Natural killer cell (primary cell): ENCODE measurements around the gene RPL39L. TPM values are rescaled to one million over a fixed set of nuclear protein-coding genes. Genes with fewer than 3 reads are reported as not detected.

Source experiments
- ATAC-seq, 3 donors: fragments of 150-1000 bp in 2 of 3; fragments of 200-7000 bp in 1 of 3; cut with Tn5 transposase; 1 replicate in 1 of 3; 2 replicates in 2 of 3; pipeline ENCODE4 v1.10.0; 2021; ENCODE audit warnings: mild to moderate bottlenecking in 2 of 3, moderate library complexity in 2 of 3
- DNase-seq, 2 donors: peaks; one replicate each; pipeline versions ENCODE4 v3.0.0 to v3.0.0-alpha.2; 2013 to 2021; ENCODE audit warnings: mixed read lengths in 1 of 2
- H3K27ac ChIP-seq: one replicate; pipeline ENCODE4 v1.5.1; 2013; ENCODE audit warnings: mild to moderate bottlenecking, low read length
- H3K27me3 ChIP-seq: one replicate; pipeline ENCODE4 v1.6.1; 2013; ENCODE audit warnings: low read length; ENCODE audit not compliant: control insufficient read depth, insufficient read depth
- H3K36me3 ChIP-seq: one replicate; pipeline ENCODE4 v1.6.1; 2013; ENCODE audit warnings: low read length; ENCODE audit not compliant: control insufficient read depth, insufficient read depth
- H3K4me1 ChIP-seq: one replicate; pipeline ENCODE4 v1.6.1; 2013; ENCODE audit warnings: low read length; ENCODE audit not compliant: control insufficient read depth, insufficient read depth
- H3K4me3 ChIP-seq: one replicate; pipeline ENCODE4 v1.5.1; 2013; ENCODE audit warnings: low read length
- H3K9me3 ChIP-seq: one replicate; pipeline ENCODE4 v1.6.1; 2013; ENCODE audit warnings: low read length; ENCODE audit not compliant: control insufficient read depth, insufficient read depth
- H3K27ac Mint-ChIP-seq, 2 donors: one replicate each; pipeline ENCODE4 v1.8.0; 2022; ENCODE audit warnings: mild to moderate bottlenecking in 2 of 2, mixed read lengths in 2 of 2, moderate library complexity in 1 of 2
- H3K27me3 Mint-ChIP-seq, 2 donors: one replicate each; pipeline ENCODE4 v1.8.0; 2022; ENCODE audit warnings: low read depth in 2 of 2, mixed read lengths in 2 of 2
- H3K36me3 Mint-ChIP-seq: one replicate; pipeline ENCODE4 v1.8.0; 2022; ENCODE audit warnings: mixed read lengths
- H3K4me1 Mint-ChIP-seq, 2 donors: one replicate each; pipeline ENCODE4 v1.8.0; 2022; ENCODE audit warnings: mixed read lengths in 2 of 2
- H3K4me3 Mint-ChIP-seq: one replicate; pipeline ENCODE4 v1.8.0; 2022; ENCODE audit warnings: mild to moderate bottlenecking, moderate library complexity, mixed read lengths
- H3K9me3 Mint-ChIP-seq, 2 donors: one replicate each; pipeline ENCODE4 v1.8.0; 2022; ENCODE audit warnings: mixed read lengths in 2 of 2
- WGBS: methylation state at CpG from one replicate; pipeline ENCODE4 v1.1.7; 2013; ENCODE audit warnings: missing lambda C conversion rate; ENCODE audit not compliant: insufficient coverage; 5-methylcytosine and 5-hydroxymethylcytosine counted together
- intact Hi-C: fragments of 100-400 bp; cut with micrococcal nuclease; formaldehyde crosslinking; loops from one replicate; pipeline ENCODE4 v1.14.2; 2022
- total RNA-seq, 4 donors: library from RNA; stranded (reverse); fragments of 120-200 nt in 1 of 4; gene quantifications; one replicate each; pipeline versions ENCODE4 v1.2.3 to v1.2.4, GENCODE V29; 2013 to 2022
- TF ChIP-seq, protein P1 (sequence below): fragments of 200-600 bp; IDR thresholded peaks from one replicate; pipeline ENCODE4 v1.8.0; 2022; ENCODE audit warnings: antibody characterized with exemption

Gene RPL39L
- total RNA-seq, 3 donors from 2014 or later (not counting 1 experiment from before 2014, with no cell fraction given), result 3.1 to 6.6 (median 4.3) TPM

DNA sequence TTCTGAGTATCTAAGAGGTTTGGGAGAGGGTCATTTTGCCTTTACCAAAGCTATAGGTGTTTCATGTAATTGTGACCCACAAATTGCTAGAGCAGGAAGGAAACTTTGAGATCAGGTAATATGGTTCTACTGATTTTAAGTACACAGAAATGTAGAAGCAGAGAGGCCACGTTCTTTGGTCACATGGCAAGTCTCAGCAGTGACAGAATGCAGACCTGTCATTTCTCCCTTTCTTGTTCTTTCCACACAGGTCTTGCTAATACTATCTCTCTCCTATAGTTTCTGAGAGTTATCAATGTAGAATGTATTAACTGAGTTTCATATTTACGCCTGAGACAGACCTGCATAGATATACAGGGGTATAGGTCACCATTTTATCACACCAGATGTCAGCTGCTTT lies 47.1 kb upstream of the RPL39L start:
- H3K4me3 Mint-ChIP-seq, result no peak overlapping the region
- no peak for ATAC-seq

DNA sequence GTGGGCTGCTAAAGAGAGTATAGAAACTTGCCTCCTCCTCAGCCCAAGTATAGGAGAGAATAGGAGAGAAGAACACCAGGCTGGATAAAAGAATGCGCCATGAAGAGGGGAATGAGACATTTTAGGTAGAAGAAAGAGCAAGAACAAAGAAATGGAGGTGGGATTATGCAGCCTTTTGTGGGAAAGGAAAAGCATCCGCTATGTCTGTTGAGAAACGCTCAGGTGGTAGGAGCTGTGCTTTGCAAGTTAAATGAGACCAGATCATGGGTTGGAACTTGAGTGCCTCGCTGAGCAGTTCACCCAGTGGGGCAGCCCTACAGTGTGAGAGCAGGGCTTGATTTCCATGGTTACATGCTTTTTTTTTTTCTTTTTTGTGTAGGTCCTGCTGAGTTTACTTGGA lies 46.5 kb upstream of the RPL39L start:
- no peak overlapping the region for H3K27ac ChIP-seq
- H3K4me1 ChIP-seq, result no peaks in the 10 kb centered on the region
- WGBS, result 95% methylated on average over 4 of the region's 4 CpGs
- TF ChIP-seq, protein P1, sequence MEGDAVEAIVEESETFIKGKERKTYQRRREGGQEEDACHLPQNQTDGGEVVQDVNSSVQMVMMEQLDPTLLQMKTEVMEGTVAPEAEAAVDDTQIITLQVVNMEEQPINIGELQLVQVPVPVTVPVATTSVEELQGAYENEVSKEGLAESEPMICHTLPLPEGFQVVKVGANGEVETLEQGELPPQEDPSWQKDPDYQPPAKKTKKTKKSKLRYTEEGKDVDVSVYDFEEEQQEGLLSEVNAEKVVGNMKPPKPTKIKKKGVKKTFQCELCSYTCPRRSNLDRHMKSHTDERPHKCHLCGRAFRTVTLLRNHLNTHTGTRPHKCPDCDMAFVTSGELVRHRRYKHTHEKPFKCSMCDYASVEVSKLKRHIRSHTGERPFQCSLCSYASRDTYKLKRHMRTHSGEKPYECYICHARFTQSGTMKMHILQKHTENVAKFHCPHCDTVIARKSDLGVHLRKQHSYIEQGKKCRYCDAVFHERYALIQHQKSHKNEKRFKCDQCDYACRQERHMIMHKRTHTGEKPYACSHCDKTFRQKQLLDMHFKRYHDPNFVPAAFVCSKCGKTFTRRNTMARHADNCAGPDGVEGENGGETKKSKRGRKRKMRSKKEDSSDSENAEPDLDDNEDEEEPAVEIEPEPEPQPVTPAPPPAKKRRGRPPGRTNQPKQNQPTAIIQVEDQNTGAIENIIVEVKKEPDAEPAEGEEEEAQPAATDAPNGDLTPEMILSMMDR, result no peak
- Mint-ChIP-seq H3K27me3 (peaks cover 22 to 61% of the 10 kb centered on the region in 2 donors), H3K4me1 (peaks cover 3 to 5% of the 10 kb centered on the region in 2 donors), H3K4me3 (no peak overlapping the region), H3K9me3 (no peaks in the 10 kb centered on the region), H3K27ac (no peak overlapping the region), H3K36me3 (no peaks in the 10 kb centered on the region)
- no peak overlapping the region for H3K4me3 ChIP-seq
- intact Hi-C loops, result no loop called here
- H3K36me3 ChIP-seq, result no peaks in the 10 kb centered on the region
- H3K9me3 ChIP-seq, result no peaks in the 10 kb centered on the region
- peaks cover 7% of the 10 kb centered on the region for H3K27me3 ChIP-seq
- ATAC-seq, result no peak
- DNase-seq, result no peak

More for the DNA sequence above, 47.1 kb upstream of the RPL39L start:
- Histone ChIP-seq H3K4me3 (no peak overlapping the region), H3K27me3 (peaks cover 8% of the 10 kb centered on the region), H3K4me1 (no peaks in the 10 kb centered on the region), H3K36me3 (no peaks in the 10 kb centered on the region), H3K27ac (no peak overlapping the region), H3K9me3 (no peaks in the 10 kb centered on the region)
- WGBS, result 70% methylated on average over 2 of the region's 2 CpGs
- Mint-ChIP-seq H3K4me1 (peaks cover 3 to 5% of the 10 kb centered on the region in 2 donors), H3K36me3 (no peaks in the 10 kb centered on the region), H3K9me3 (no peaks in the 10 kb centered on the region), H3K27me3 (peaks cover 27 to 62% of the 10 kb centered on the region in 2 donors), H3K27ac (no peak overlapping the region)
- TF ChIP-seq, protein P1, result no peak
- intact Hi-C loops, result no loop called here
- DNase-seq, result no peak

DNA sequence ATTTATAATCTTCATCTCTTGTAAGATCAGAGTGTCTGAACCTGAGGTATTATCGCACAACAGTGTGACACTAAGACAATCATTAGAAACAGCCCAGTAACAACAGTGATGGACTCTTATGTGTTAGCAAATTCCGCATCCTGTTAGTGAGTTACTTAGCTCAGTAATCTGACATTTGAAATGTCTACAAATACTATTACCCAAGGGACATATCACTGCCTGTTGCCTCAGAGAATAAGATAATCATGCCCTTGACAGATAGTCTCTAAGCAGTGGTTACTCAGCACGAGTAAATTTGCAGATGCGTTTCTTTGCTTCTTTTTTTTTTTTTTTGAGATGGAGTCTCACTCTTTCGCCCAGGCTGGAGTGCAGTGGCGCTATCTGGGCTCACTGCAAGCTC lies 44.6 kb upstream of the RPL39L start:
- TF ChIP-seq, protein P1, result no peak
- Mint-ChIP-seq H3K27ac (no peak overlapping the region), H3K9me3 (no peaks in the 10 kb centered on the region), H3K36me3 (no peaks in the 10 kb centered on the region), H3K4me1 (peaks cover 1 to 3% of the 10 kb centered on the region in 2 donors), H3K4me3 (no peak overlapping the region), H3K27me3 (peaks cover 29 to 53% of the 10 kb centered on the region in 2 donors)
- peak in 1 of 3 donors; percentile 52 for ATAC-seq
- WGBS, result 95% methylated on average over 6 of the region's 6 CpGs
- intact Hi-C loops, result no loop called here
- Histone ChIP-seq H3K36me3 (no peaks in the 10 kb centered on the region), H3K27me3 (peaks cover 2% of the 10 kb centered on the region), H3K9me3 (no peaks in the 10 kb centered on the region), H3K4me3 (no peak overlapping the region), H3K27ac (no peak overlapping the region), H3K4me1 (no peaks in the 10 kb centered on the region)
- no peak for DNase-seq

DNA sequence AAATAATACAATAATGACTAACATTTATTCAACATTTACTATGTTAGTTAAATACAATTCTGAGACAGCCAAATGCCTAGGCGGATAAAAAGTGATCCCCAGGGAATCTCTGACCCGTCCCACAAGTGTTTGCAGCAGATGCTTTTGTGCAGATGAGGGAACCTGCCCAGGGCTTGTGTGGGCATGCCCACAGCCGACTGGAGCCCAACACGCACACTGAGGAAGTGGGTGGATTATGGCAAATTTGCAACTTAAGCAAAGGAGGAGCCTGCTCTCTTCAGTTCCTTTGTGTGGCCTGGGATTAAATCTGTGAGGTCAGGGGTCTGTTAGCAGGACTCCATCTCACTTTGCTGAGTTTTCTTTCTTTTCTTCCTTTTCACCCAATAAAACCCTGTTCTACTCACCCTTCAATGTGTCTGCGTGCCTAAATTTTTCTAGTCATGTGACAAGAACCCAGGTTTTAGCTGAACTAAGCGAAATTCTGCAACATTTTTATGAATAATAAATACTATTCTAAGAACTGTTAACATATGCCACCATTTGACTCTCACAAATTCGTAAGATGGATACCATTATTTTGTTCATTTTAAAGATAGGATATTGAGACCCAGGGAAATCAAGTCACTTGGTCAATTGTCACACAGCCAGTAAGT lies 44.0 kb upstream of the RPL39L start:
- H3K9me3 Mint-ChIP-seq, result no peaks in the 10 kb centered on the region
- WGBS, result 67% methylated on average over 7 of the region's 7 CpGs
- no peaks in the 10 kb centered on the region for H3K9me3 ChIP-seq
- H3K4me3 ChIP-seq, result no peak overlapping the region
- no peak overlapping the region for H3K27ac ChIP-seq
- H3K27me3 Mint-ChIP-seq, result peaks cover 29 to 50% of the 10 kb centered on the region in 2 donors
- no peaks in the 10 kb centered on the region for H3K4me1 Mint-ChIP-seq
- no peaks in the 10 kb centered on the region for H3K36me3 ChIP-seq
- no peaks in the 10 kb centered on the region for H3K4me1 ChIP-seq
- H3K36me3 Mint-ChIP-seq, result no peaks in the 10 kb centered on the region
- no peak overlapping the region for H3K4me3 Mint-ChIP-seq
- ATAC-seq (no peak), DNase-seq (no peak)
- H3K27ac Mint-ChIP-seq, result no peak overlapping the region
- TF ChIP-seq, protein P1, result no peak
- peaks cover 2% of the 10 kb centered on the region for H3K27me3 ChIP-seq
- intact Hi-C loops, result no loop called here
